Memory B cell (primary cell): ENCODE data around the gene NFX1.
"Not testable (repeated sequence)": the region's sequence is repeated elsewhere in the genome, so short reads cannot be mapped to it uniquely, and the experiment has no call there.

Experiments
- ATAC-seq: fragments of 150-1000 bp; cut with Tn5 transposase; 2 replicates; pipeline ENCODE4 v1.10.0; 2021; ENCODE audit warnings: low read depth, mild to moderate bottlenecking, moderate library complexity
- DNase-seq, 2 donors: peaks; one replicate each; pipeline ENCODE4 v3.0.0; 2022; ENCODE audit warnings: low spot score in 2 of 2
- H3K27ac Mint-ChIP-seq: one replicate; pipeline ENCODE4 v1.8.0; 2022; ENCODE audit warnings: mild to moderate bottlenecking, moderate library complexity, mixed read lengths
- H3K27me3 Mint-ChIP-seq: one replicate; pipeline ENCODE4 v1.8.0; 2022; ENCODE audit warnings: mixed read lengths
- H3K36me3 Mint-ChIP-seq: one replicate; pipeline ENCODE4 v1.8.0; 2022; ENCODE audit warnings: mild to moderate bottlenecking, mixed read lengths
- H3K4me1 Mint-ChIP-seq: one replicate; pipeline ENCODE4 v1.8.0; 2022; ENCODE audit warnings: mixed read lengths
- H3K4me3 Mint-ChIP-seq: one replicate; pipeline ENCODE4 v1.8.0; 2022; ENCODE audit warnings: mild to moderate bottlenecking, moderate library complexity, mixed read lengths
- H3K9me3 Mint-ChIP-seq: one replicate; pipeline ENCODE4 v1.8.0; 2022; ENCODE audit warnings: mixed read lengths

The NFX1 gene

GRCh38 chr9:33374634-33375237, 84.4 kb downstream of the NFX1 start:
- Mint-ChIP-seq H3K36me3 (peaks cover 20% of the 10 kb centered on the region), H3K9me3 (no peaks in the 10 kb centered on the region), H3K4me1 (no peaks in the 10 kb centered on the region), H3K27me3 (no peaks in the 10 kb centered on the region), H3K27ac (no peak overlapping the region), H3K4me3 (no peak overlapping the region)
- ATAC-seq, result peak; percentile 79
- peak; percentile 36 to 46 for DNase-seq

GRCh38 chr9:33375238-33375840, 85.0 kb downstream of the NFX1 start:
- Mint-ChIP-seq H3K4me3 (no peak overlapping the region), H3K9me3 (no peaks in the 10 kb centered on the region), H3K4me1 (no peaks in the 10 kb centered on the region), H3K27ac (no peak overlapping the region), H3K36me3 (peaks cover 14% of the 10 kb centered on the region), H3K27me3 (no peaks in the 10 kb centered on the region)
- ATAC-seq, result no peak
- DNase-seq, result no peak

GRCh38 chr9:33375841-33376321, 85.6 kb downstream of the NFX1 start:
- Mint-ChIP-seq H3K4me3 (no peak overlapping the region), H3K9me3 (no peaks in the 10 kb centered on the region), H3K4me1 (no peaks in the 10 kb centered on the region), H3K27me3 (no peaks in the 10 kb centered on the region), H3K36me3 (peaks cover 8% of the 10 kb centered on the region), H3K27ac (no peak overlapping the region)
- DNase-seq (no peak), ATAC-seq (no peak)

GRCh38 chr9:33377089-33377715, 86.9 kb downstream of the NFX1 start:
- no peaks in the 10 kb centered on the region for H3K27me3 Mint-ChIP-seq

GRCh38 chr9:33378121-33378795, 87.9 kb downstream of the NFX1 start:
- DNase-seq (no peak), ATAC-seq (no peak)
- H3K27me3 Mint-ChIP-seq, result no peaks in the 10 kb centered on the region
- H3K4me1 Mint-ChIP-seq, result no peaks in the 10 kb centered on the region
- no peaks in the 10 kb centered on the region for H3K36me3 Mint-ChIP-seq
- no peak overlapping the region for H3K27ac Mint-ChIP-seq
- H3K4me3 Mint-ChIP-seq, result no peak overlapping the region
- no peaks in the 10 kb centered on the region for H3K9me3 Mint-ChIP-seq

More at GRCh38 chr9:33377089-33377715, 86.9 kb downstream of the NFX1 start:
- H3K4me1 Mint-ChIP-seq, result no peaks in the 10 kb centered on the region
- H3K4me3 Mint-ChIP-seq, result no peak overlapping the region
- peaks cover 3% of the 10 kb centered on the region for H3K36me3 Mint-ChIP-seq
- ATAC-seq (no peak), DNase-seq (no peak)
- no peak overlapping the region for H3K27ac Mint-ChIP-seq
- no peaks in the 10 kb centered on the region for H3K9me3 Mint-ChIP-seq

GRCh38 chr9:33379666-33380389, 89.5 kb downstream of the NFX1 start:
- Mint-ChIP-seq H3K4me1 (no peaks in the 10 kb centered on the region), H3K27me3 (peaks cover 2% of the 10 kb centered on the region), H3K9me3 (no peaks in the 10 kb centered on the region), H3K4me3 (no peak overlapping the region), H3K27ac (no peak overlapping the region), H3K36me3 (no peaks in the 10 kb centered on the region)
- no peak for DNase-seq
- ATAC-seq, result no peak

- no peaks in the 10 kb centered on the region for H3K36me3 Mint-ChIP-seq
- H3K4me1 Mint-ChIP-seq, result no peaks in the 10 kb centered on the region
- H3K27ac Mint-ChIP-seq, result no peak overlapping the region
- ATAC-seq, result no peak
- no peaks in the 10 kb centered on the region for H3K9me3 Mint-ChIP-seq
- no peak for DNase-seq
- H3K27me3 Mint-ChIP-seq, result peaks cover 2% of the 10 kb centered on the region
- no peak overlapping the region for H3K4me3 Mint-ChIP-seq
Observed at GRCh38 chr9:33380390-33381094, 90.2 kb downstream of the NFX1 start.

GRCh38 chr9:33381231-33381791, 91.0 kb downstream of the NFX1 start:
- Mint-ChIP-seq H3K27me3 (peaks cover 2% of the 10 kb centered on the region), H3K4me3 (no peak overlapping the region), H3K36me3 (no peaks in the 10 kb centered on the region), H3K9me3 (no peaks in the 10 kb centered on the region), H3K27ac (no peak overlapping the region), H3K4me1 (no peaks in the 10 kb centered on the region)
- ATAC-seq (no peak), DNase-seq (no peak)

- H3K27ac Mint-ChIP-seq, H3K9me3 Mint-ChIP-seq, H3K27me3 Mint-ChIP-seq, ATAC-seq, H3K36me3 Mint-ChIP-seq, H3K4me1 Mint-ChIP-seq, DNase-seq, H3K4me3 Mint-ChIP-seq: not testable (repeated sequence)
Observed at GRCh38 chr9:33382397-33382796, 92.1 kb downstream of the NFX1 start.

- H3K4me1 Mint-ChIP-seq, H3K27ac Mint-ChIP-seq, H3K36me3 Mint-ChIP-seq, ATAC-seq, H3K4me3 Mint-ChIP-seq, H3K9me3 Mint-ChIP-seq, DNase-seq: not testable (repeated sequence)
- peaks cover 11% of the 10 kb centered on the region for H3K27me3 Mint-ChIP-seq
Observed at GRCh38 chr9:33383396-33383795, 93.1 kb downstream of the NFX1 start.

GRCh38 chr9:33385536-33385935, 95.2 kb downstream of the NFX1 start:
- not testable (repeated sequence) for H3K36me3 Mint-ChIP-seq, DNase-seq, H3K27ac Mint-ChIP-seq, H3K9me3 Mint-ChIP-seq, H3K4me1 Mint-ChIP-seq, H3K4me3 Mint-ChIP-seq, ATAC-seq
- peaks cover 11% of the 10 kb centered on the region for H3K27me3 Mint-ChIP-seq

- not testable (repeated sequence) for H3K27ac Mint-ChIP-seq, H3K4me3 Mint-ChIP-seq
Observed at GRCh38 chr9:33385979-33386640, 95.8 kb downstream of the NFX1 start.

GRCh38 chr9:33386641-33386996, 96.3 kb downstream of the NFX1 start:
- not testable (repeated sequence) for H3K9me3 Mint-ChIP-seq, ATAC-seq, H3K4me1 Mint-ChIP-seq, H3K27ac Mint-ChIP-seq, H3K4me3 Mint-ChIP-seq, DNase-seq, H3K36me3 Mint-ChIP-seq
- H3K27me3 Mint-ChIP-seq, result peaks cover 12% of the 10 kb centered on the region

More at GRCh38 chr9:33385979-33386640, 95.8 kb downstream of the NFX1 start:
- not testable (repeated sequence) for ATAC-seq, H3K36me3 Mint-ChIP-seq, H3K4me1 Mint-ChIP-seq, H3K9me3 Mint-ChIP-seq, DNase-seq
- peaks cover 11% of the 10 kb centered on the region for H3K27me3 Mint-ChIP-seq
